Measurements from ENCODE around the gene MDH2. TPM values are rescaled to one million over a fixed set of nuclear protein-coding genes. Genes with fewer than 3 reads are reported as not detected.
A peak's percentile ranks its signal among the peaks of the same experiment; 100 is the strongest.
"Not testable (repeated sequence)": the region's sequence is repeated elsewhere in the genome, so short reads cannot be mapped to it uniquely, and the experiment has no call there.

The MDH2 gene
- total RNA-seq, 1 experiment from 2014 or later = 173 TPM

- no peak for DNase-seq (ENCODE audit: low read depth, low spot score)
These were observed 10.6 kb upstream of the MDH2 start for GRCh38 chr7:76037310-76037709.

GRCh38 chr7:76040126-76040525 is 7.8 kb upstream of the MDH2 start:
- in situ Hi-C loops (cut with HindIII; ENCODE audit: low pct_unique_long_range_greater_than_20kb, low sequenced_read_pairs) = no loop called here
- no peak for DNase-seq (ENCODE audit: low read depth, low spot score)

More at GRCh38 chr7:76037310-76037709, 10.6 kb upstream of the MDH2 start:
- in situ Hi-C loops (cut with HindIII; ENCODE audit: low pct_unique_long_range_greater_than_20kb, low sequenced_read_pairs) = no loop called here

- in situ Hi-C loops (cut with HindIII; ENCODE audit: low pct_unique_long_range_greater_than_20kb, low sequenced_read_pairs) = no loop called here
- DNase-seq (ENCODE audit: low read depth, low spot score) = no peak
These were observed 3.5 kb upstream of the MDH2 start for GRCh38 chr7:76044375-76044865.

- DNase-seq (ENCODE audit: low read depth, low spot score) = no peak
- in situ Hi-C loops (cut with HindIII; ENCODE audit: low pct_unique_long_range_greater_than_20kb, low sequenced_read_pairs) = no loop called here
These were observed 548 bp upstream of the MDH2 start for GRCh38 chr7:76047305-76047810.

GRCh38 chr7:76048668-76048988 is 722 bp downstream of the MDH2 start:
- DNase-seq (ENCODE audit: low read depth, low spot score) = peak; percentile 31
- in situ Hi-C loops (cut with HindIII; ENCODE audit: low pct_unique_long_range_greater_than_20kb, low sequenced_read_pairs) = no loop called here

- in situ Hi-C loops (cut with HindIII; ENCODE audit: low pct_unique_long_range_greater_than_20kb, low sequenced_read_pairs) = no loop called here
- no peak for DNase-seq (ENCODE audit: low read depth, low spot score)
These were observed 1.4 kb downstream of the MDH2 start for GRCh38 chr7:76049295-76049694.

GRCh38 chr7:76050545-76050944 is 2.6 kb downstream of the MDH2 start:
- DNase-seq (ENCODE audit: low read depth, low spot score) = no peak
- in situ Hi-C loops (cut with HindIII; ENCODE audit: low pct_unique_long_range_greater_than_20kb, low sequenced_read_pairs) = no loop called here

GRCh38 chr7:76051840-76052239 is 3.9 kb downstream of the MDH2 start:
- in situ Hi-C loops (cut with HindIII; ENCODE audit: low pct_unique_long_range_greater_than_20kb, low sequenced_read_pairs) = no loop called here
- no peak for DNase-seq (ENCODE audit: low read depth, low spot score)

GRCh38 chr7:76052681-76053080 is 4.8 kb downstream of the MDH2 start:
- in situ Hi-C loops (cut with HindIII; ENCODE audit: low pct_unique_long_range_greater_than_20kb, low sequenced_read_pairs); DNase-seq (ENCODE audit: low read depth, low spot score): not testable (repeated sequence)

- in situ Hi-C loops (cut with HindIII; ENCODE audit: low pct_unique_long_range_greater_than_20kb, low sequenced_read_pairs) = no loop called here
- DNase-seq (ENCODE audit: low read depth, low spot score) = no peak
These were observed 5.6 kb downstream of the MDH2 start for GRCh38 chr7:76053461-76053860.

- DNase-seq (ENCODE audit: low read depth, low spot score) = no peak
- in situ Hi-C loops (cut with HindIII; ENCODE audit: low pct_unique_long_range_greater_than_20kb, low sequenced_read_pairs) = no loop called here
These were observed 6.5 kb downstream of the MDH2 start for GRCh38 chr7:76054123-76055120.

GRCh38 chr7:76056241-76056640 is 8.3 kb downstream of the MDH2 start:
- no peak for DNase-seq (ENCODE audit: low read depth, low spot score)
- in situ Hi-C loops (cut with HindIII; ENCODE audit: low pct_unique_long_range_greater_than_20kb, low sequenced_read_pairs) = no loop called here

GRCh38 chr7:76057103-76057812 is 9.4 kb downstream of the MDH2 start:
- in situ Hi-C loops (cut with HindIII; ENCODE audit: low pct_unique_long_range_greater_than_20kb, low sequenced_read_pairs) = no loop called here
- DNase-seq (ENCODE audit: low read depth, low spot score) = no peak

GRCh38 chr7:76057813-76058145 is 9.9 kb downstream of the MDH2 start:
- in situ Hi-C loops (cut with HindIII; ENCODE audit: low pct_unique_long_range_greater_than_20kb, low sequenced_read_pairs) = no loop called here
- DNase-seq (ENCODE audit: low read depth, low spot score) = no peak

- in situ Hi-C loops (cut with HindIII; ENCODE audit: low pct_unique_long_range_greater_than_20kb, low sequenced_read_pairs); DNase-seq (ENCODE audit: low read depth, low spot score): not testable (repeated sequence)
These were observed 10.8 kb downstream of the MDH2 start for GRCh38 chr7:76058745-76059144.

- DNase-seq (ENCODE audit: low read depth, low spot score) = no peak
- in situ Hi-C loops (cut with HindIII; ENCODE audit: low pct_unique_long_range_greater_than_20kb, low sequenced_read_pairs) = no loop called here
These were observed 12.9 kb downstream of the MDH2 start for GRCh38 chr7:76060842-76061241.

- in situ Hi-C loops (cut with HindIII; ENCODE audit: low pct_unique_long_range_greater_than_20kb, low sequenced_read_pairs) = no loop called here
- no peak for DNase-seq (ENCODE audit: low read depth, low spot score)
These were observed 14.3 kb downstream of the MDH2 start for GRCh38 chr7:76062254-76062653.

GRCh38 chr7:76063114-76063513 is 15.2 kb downstream of the MDH2 start:
- in situ Hi-C loops (cut with HindIII; ENCODE audit: low pct_unique_long_range_greater_than_20kb, low sequenced_read_pairs) = no loop called here
- no peak for DNase-seq (ENCODE audit: low read depth, low spot score)

All from SK-MEL-5 (cell line).